HepG2 (cell line): Measurements from ENCODE around the gene EPSTI1. TPM values are rescaled to one million over a fixed set of nuclear protein-coding genes. Genes with fewer than 3 reads are reported as not detected.

Experiments used
- ATF2 ChIP-seq: sonication (generic); formaldehyde crosslinking; IDR thresholded peaks from 2 replicates; pipeline ENCODE4 v1.4.0; 2020; ENCODE audit warnings: missing genetic modification reagents
- CBFB ChIP-seq: sonication (generic); formaldehyde crosslinking; IDR thresholded peaks from 2 replicates; pipeline ENCODE4 v1.4.0; 2020; ENCODE audit warnings: missing genetic modification reagents
- CSRNP1 ChIP-seq: sonication (generic); formaldehyde crosslinking; IDR thresholded peaks from 2 replicates; pipeline ENCODE4 v1.8.1; 2023; ENCODE audit warnings: mild to moderate bottlenecking, missing genetic modification reagents
- DNMT1 ChIP-seq: sonication (generic); formaldehyde crosslinking; IDR thresholded peaks from 2 replicates; pipeline ENCODE4 v1.5.1; 2020; ENCODE audit warnings: mild to moderate bottlenecking, missing genetic modification reagents
- FOSL2 ChIP-seq: sonication (generic); formaldehyde crosslinking; IDR thresholded peaks from 2 replicates; pipeline ENCODE4 v1.4.0; 2020; ENCODE audit warnings: missing genetic modification reagents
- FOXC1 ChIP-seq: sonication (generic); formaldehyde crosslinking; IDR thresholded peaks from 2 replicates; pipeline ENCODE4 v1.8.0; 2022; ENCODE audit warnings: mild to moderate bottlenecking, missing genetic modification reagents, borderline replicate concordance
- MXD3 ChIP-seq: IDR thresholded peaks from 2 replicates; pipeline ENCODE4 v1.6.1; 2016; ENCODE audit warnings: mild to moderate bottlenecking, missing biosample characterization, missing genetic modification reagents
- SALL2 ChIP-seq: sonication (generic); formaldehyde crosslinking; IDR thresholded peaks from 2 replicates; pipeline ENCODE4 v1.8.1; 2023; ENCODE audit warnings: mild to moderate bottlenecking, missing genetic modification reagents, inconsistent platforms
- TEAD3 ChIP-seq: optimal IDR thresholded peaks from 2 replicates; pipeline ENCODE3; 2016; ENCODE audit warnings: borderline replicate concordance
- ZBTB34 ChIP-seq: sonication (generic); formaldehyde crosslinking; IDR thresholded peaks from 2 replicates; pipeline ENCODE4 v1.8.0; 2022; ENCODE audit warnings: mild to moderate bottlenecking, missing genetic modification reagents
- ZKSCAN8 ChIP-seq: IDR thresholded peaks from 2 replicates; pipeline ENCODE4 v1.6.1; 2016; ENCODE audit warnings: borderline replicate concordance, missing genetic modification reagents, missing compliant biosample characterization
- ZNF18 ChIP-seq: sonication (generic); formaldehyde crosslinking; IDR thresholded peaks from 2 replicates; pipeline ENCODE4 v1.8.0; 2022; ENCODE audit warnings: mild to moderate bottlenecking, missing genetic modification reagents; ENCODE audit not compliant: insufficient replicate concordance
- ZNF225 ChIP-seq: sonication (generic); formaldehyde crosslinking; IDR thresholded peaks from 2 replicates; pipeline ENCODE4 v1.4.0; 2020; ENCODE audit warnings: mild to moderate bottlenecking, missing genetic modification reagents
- ZNF431 ChIP-seq: sonication (generic); formaldehyde crosslinking; IDR thresholded peaks from 2 replicates; pipeline ENCODE4 v1.9.0; 2022; ENCODE audit warnings: missing genetic modification reagents, low read depth, mild to moderate bottlenecking, borderline replicate concordance
- ZNF878 ChIP-seq: sonication (generic); formaldehyde crosslinking; IDR thresholded peaks from 2 replicates; pipeline ENCODE4 v1.8.1; 2023; ENCODE audit warnings: mild to moderate bottlenecking, missing genetic modification reagents, moderate library complexity
- polyA plus RNA-seq, 8 experiments: library from polyadenylated mRNA; depleted of rRNA in 3 of 8; stranded (reverse) in 7 of 8; unstranded in 1 of 8; fragments of >200 nt; fragmentation: Illumina TruSeq in 4 of 8; extraction: Trizol in 4 of 8; gene quantifications; 2 replicates each; pipeline versions ENCODE4 v1.2.1 to v1.2.3, GENCODE V29; 2011 to 2016; ENCODE audit warnings: low read depth in 4 of 8, missing spikeins in 1 of 8, mixed read lengths in 1 of 8; ENCODE audit not compliant: insufficient read depth in 1 of 8
- total RNA-seq, 5 experiments: library from RNA; depleted of rRNA; stranded (reverse); fragments of >200 nt; fragmentation: Illumina TruSeq; extraction: Trizol; gene quantifications; 2 replicates each; pipeline ENCODE4 v1.2.3, GENCODE V29; 2016; ENCODE audit warnings: low read depth in 1 of 5
- TF ChIP-seq, protein P1 (sequence below): sonication (generic); formaldehyde crosslinking; IDR thresholded peaks from 2 replicates; pipeline ENCODE4 v1.4.0; 2020; ENCODE audit warnings: missing genetic modification reagents

The EPSTI1 gene
- total and polyA plus RNA-seq, 2 of the 13 experiments (the other 11 are each of a cell fraction or from before 2014, with no cell fraction given): 0.03 TPM; not detected in 1

DNA sequence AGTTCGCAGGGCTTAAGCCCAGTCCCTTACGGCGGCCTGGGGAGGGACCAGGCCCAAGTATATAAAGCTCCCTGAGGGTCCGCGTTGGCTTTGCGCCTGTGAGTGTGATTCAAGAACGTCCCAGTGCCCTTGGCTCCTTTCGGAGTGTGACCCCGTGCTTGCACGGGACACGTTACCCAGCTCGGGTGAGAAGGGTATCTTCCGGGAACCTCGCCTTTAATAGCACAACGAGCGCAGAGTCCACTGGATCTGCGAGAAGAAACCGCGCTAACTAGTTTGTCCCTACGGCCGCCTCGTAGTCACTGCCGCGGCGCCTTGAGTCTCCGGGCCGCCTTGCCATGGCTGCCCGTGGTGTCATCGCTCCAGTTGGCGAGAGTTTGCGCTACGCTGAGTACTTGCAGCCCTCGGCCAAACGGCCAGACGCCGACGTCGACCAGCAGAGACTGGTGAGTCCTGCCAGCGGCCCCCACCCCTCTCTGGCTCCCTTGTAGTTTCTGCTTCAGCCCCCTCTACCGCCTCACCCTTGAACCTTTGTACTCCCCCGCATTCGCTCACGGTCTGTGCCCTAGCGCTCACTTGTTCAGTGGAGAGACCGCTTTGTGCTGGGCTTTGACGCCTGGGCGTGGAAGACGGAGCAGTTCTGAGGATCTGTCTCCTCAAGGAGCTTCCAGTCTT lies 31.4 kb upstream of the EPSTI1 start, which contains the start of gene DNAJC15 (continued):
- TF ChIP-seq CSRNP1 (CRISPR knock-in tag): peak; percentile 63; the same call in 1 of the 2 replicates
- TF ChIP-seq FOSL2 (CRISPR knock-in tag): peak; percentile 46; the same call in 1 of the 2 replicates
- peak; percentile 35; the same call in 1 of the 2 replicates for TF ChIP-seq ZNF878 (CRISPR knock-in tag)
- TF ChIP-seq ZNF18 (CRISPR knock-in tag): no peak
- TF ChIP-seq CBFB (CRISPR knock-in tag): peak; percentile 83
- TF ChIP-seq ZNF225 (CRISPR knock-in tag): peak; percentile 12; the same call in 1 of the 2 replicates
- TF ChIP-seq MXD3 (CRISPR knock-in tag): peak; percentile 75; the same call in 1 of the 2 replicates
- peak; percentile 50; the same call in 1 of the 2 replicates for TF ChIP-seq FOXC1 (CRISPR knock-in tag)
- TF ChIP-seq DNMT1: peak; percentile 64; the same call in 1 of the 2 replicates
- peak; percentile 60 for TF ChIP-seq ATF2 (CRISPR knock-in tag)
- TF ChIP-seq TEAD3 (CRISPR knock-in tag): peak; percentile 69
- TF ChIP-seq, protein P1, sequence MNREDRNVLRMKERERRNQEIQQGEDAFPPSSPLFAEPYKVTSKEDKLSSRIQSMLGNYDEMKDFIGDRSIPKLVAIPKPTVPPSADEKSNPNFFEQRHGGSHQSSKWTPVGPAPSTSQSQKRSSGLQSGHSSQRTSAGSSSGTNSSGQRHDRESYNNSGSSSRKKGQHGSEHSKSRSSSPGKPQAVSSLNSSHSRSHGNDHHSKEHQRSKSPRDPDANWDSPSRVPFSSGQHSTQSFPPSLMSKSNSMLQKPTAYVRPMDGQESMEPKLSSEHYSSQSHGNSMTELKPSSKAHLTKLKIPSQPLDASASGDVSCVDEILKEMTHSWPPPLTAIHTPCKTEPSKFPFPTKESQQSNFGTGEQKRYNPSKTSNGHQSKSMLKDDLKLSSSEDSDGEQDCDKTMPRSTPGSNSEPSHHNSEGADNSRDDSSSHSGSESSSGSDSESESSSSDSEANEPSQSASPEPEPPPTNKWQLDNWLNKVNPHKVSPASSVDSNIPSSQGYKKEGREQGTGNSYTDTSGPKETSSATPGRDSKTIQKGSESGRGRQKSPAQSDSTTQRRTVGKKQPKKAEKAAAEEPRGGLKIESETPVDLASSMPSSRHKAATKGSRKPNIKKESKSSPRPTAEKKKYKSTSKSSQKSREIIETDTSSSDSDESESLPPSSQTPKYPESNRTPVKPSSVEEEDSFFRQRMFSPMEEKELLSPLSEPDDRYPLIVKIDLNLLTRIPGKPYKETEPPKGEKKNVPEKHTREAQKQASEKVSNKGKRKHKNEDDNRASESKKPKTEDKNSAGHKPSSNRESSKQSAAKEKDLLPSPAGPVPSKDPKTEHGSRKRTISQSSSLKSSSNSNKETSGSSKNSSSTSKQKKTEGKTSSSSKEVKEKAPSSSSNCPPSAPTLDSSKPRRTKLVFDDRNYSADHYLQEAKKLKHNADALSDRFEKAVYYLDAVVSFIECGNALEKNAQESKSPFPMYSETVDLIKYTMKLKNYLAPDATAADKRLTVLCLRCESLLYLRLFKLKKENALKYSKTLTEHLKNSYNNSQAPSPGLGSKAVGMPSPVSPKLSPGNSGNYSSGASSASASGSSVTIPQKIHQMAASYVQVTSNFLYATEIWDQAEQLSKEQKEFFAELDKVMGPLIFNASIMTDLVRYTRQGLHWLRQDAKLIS (CRISPR knock-in tag): no peak
- 0 out of 2 replicates have a peak, but pooled peaks have one; percentile 21 for TF ChIP-seq ZBTB34 (CRISPR knock-in tag)
- no peak for TF ChIP-seq ZNF431 (CRISPR knock-in tag)
- TF ChIP-seq SALL2: peak; percentile 44; the same call in 1 of the 2 replicates
- TF ChIP-seq ZKSCAN8 (CRISPR knock-in tag): no peak
